K562 (cell line): Measurements from ENCODE around the gene TCF4. TPM values are rescaled to one million over a fixed set of nuclear protein-coding genes. Genes with fewer than 3 reads are reported as not detected.

ENCODE experiments used
- ATAC-seq: fragments of 200-7000 bp; cut with Tn5 transposase; 3 replicates; pipeline ENCODE4 v1.9.1; 2020; ENCODE audit warnings: moderate library complexity
- BruUV-seq: library from RNA; stranded (reverse); fragments of 400-500 nt; replicated peaks from 2 replicates; lab custom pipeline; 2021; lab: Mats Ljungman, UMichigan
- CTCF ChIA-PET: fragments of 300-600 bp; formaldehyde crosslinking; extraction: SDS; loops from one replicate; lab custom pipeline; 2021; ENCODE audit warnings: low intra/inter-chr PET ratio; lab: Yijun Ruan, JAX
- POLR2A ChIA-PET: fragments of 300-600, 350-650 bp; sonication (Branson Sonifier 250); formaldehyde crosslinking; extraction: SDS; loops from one replicate; lab custom pipeline; 2021; ENCODE audit warnings: antibody characterized with exemption, inconsistent platforms; lab: Yijun Ruan, JAX
- DNase-seq, 4 experiments: peaks; one replicate each; pipeline versions ENCODE4 v3.0.0 to v3.0.0-alpha.2; 2011 to 2018; ENCODE audit warnings: low spot score in 3 of 4, mixed read lengths in 3 of 4; ENCODE audit errors: extremely low read depth in 1 of 4
- FAIRE-seq: peaks from 2 replicates; lab custom pipeline; 2011; peaks lifted over from hg19 to GRCh38; lab: Jason Lieb, UNC
- H2AFZ ChIP-seq: 2 replicates; pipeline ENCODE4 v1.6.0; 2011; ENCODE audit warnings: low read depth, low read length, control low read depth, inconsistent platforms
- H3K27ac ChIP-seq: fragments of 200-600 bp; 3 replicates; pipeline ENCODE4 v1.8.0; 2011; ENCODE audit warnings: low read depth, mild to moderate bottlenecking, control low read depth, inconsistent platforms, low read length, moderate library complexity, mixed read lengths; ENCODE audit errors: extremely low read depth
- H3K27me3 ChIP-seq, 2 experiments: fragments of 300-600 bp in 1 of 2; 2 replicates in 1 of 2; 3 replicates in 1 of 2; pipeline versions ENCODE4 v1.6.0 to v1.8.0; 2011; ENCODE audit warnings: inconsistent platforms in 2 of 2, low read length in 2 of 2, mild to moderate bottlenecking in 1 of 2, mixed read lengths in 1 of 2, moderate library complexity in 1 of 2; ENCODE audit not compliant: control insufficient read depth in 2 of 2, insufficient read depth in 2 of 2
- H3K36me3 ChIP-seq: fragments of 300-600 bp; 3 replicates; pipeline ENCODE4 v1.8.0; 2011; ENCODE audit warnings: mild to moderate bottlenecking, low read length, inconsistent platforms; ENCODE audit not compliant: control insufficient read depth, insufficient read depth
- H3K4me1 ChIP-seq, 2 experiments: fragments of 200-600 bp in 1 of 2; replicated peaks in 1 of 2; 2 replicates in 1 of 2; 3 replicates in 1 of 2; pipeline versions ENCODE4 v1.5.1 to v1.8.0; 2011; ENCODE audit warnings: inconsistent platforms in 2 of 2, low read length in 2 of 2, mild to moderate bottlenecking in 1 of 2, mixed read lengths in 1 of 2, moderate library complexity in 1 of 2; ENCODE audit not compliant: control insufficient read depth in 2 of 2, insufficient read depth in 2 of 2
- H3K4me2 ChIP-seq: 2 replicates; pipeline ENCODE4 v1.6.1; 2011; ENCODE audit warnings: low read length, control low read depth, inconsistent platforms, mixed read lengths; ENCODE audit not compliant: insufficient read depth
- H3K4me3 ChIP-seq: fragments of 200-600 bp; sonication (generic), shearing (Covaris generic); 2 replicates; pipeline ENCODE4 v1.5.1; 2016; ENCODE audit warnings: control low read depth, inconsistent platforms
- H3K79me2 ChIP-seq: fragments of 200-600 bp; 3 replicates; pipeline ENCODE4 v1.8.0; 2011; ENCODE audit warnings: low read length, inconsistent platforms; ENCODE audit not compliant: control insufficient read depth, insufficient read depth
- H3K9ac ChIP-seq, 2 experiments: 2 replicates each; pipeline versions ENCODE4 v1.6.0 to v1.6.1; 2011; ENCODE audit warnings: low read depth in 2 of 2, low read length in 2 of 2, control low read depth in 1 of 2, inconsistent platforms in 1 of 2, mild to moderate bottlenecking in 1 of 2, mixed read lengths in 1 of 2; ENCODE audit not compliant: insufficient read depth in 1 of 2
- H3K9me1 ChIP-seq: one replicate; pipeline ENCODE4 v1.6.0; 2011; ENCODE audit warnings: inconsistent platforms, mild to moderate bottlenecking, low read length, moderate library complexity; ENCODE audit not compliant: control insufficient read depth, insufficient read depth
- H3K9me3 ChIP-seq: replicated peaks from 2 replicates; pipeline ENCODE4 v1.5.1; 2011; ENCODE audit warnings: low read depth, low read length, inconsistent platforms; ENCODE audit not compliant: control insufficient read depth, insufficient read depth
- H4K20me1 ChIP-seq: replicated peaks from 2 replicates; pipeline ENCODE4 v1.6.1; 2011; ENCODE audit warnings: low read length, inconsistent platforms, mixed read lengths; ENCODE audit not compliant: control insufficient read depth, insufficient read depth
- CHD1 ChIP-seq: fragments of 200-600 bp; sonication (generic); IDR thresholded peaks from one replicate; pipeline ENCODE4 v1.6.1; 2012; ENCODE audit warnings: mild to moderate bottlenecking, moderate library complexity, low read length, inconsistent platforms
- CTCF ChIP-seq, 3 experiments: IDR thresholded peaks in 2 of 3; conservative IDR thresholded peaks in 1 of 3; 2 replicates each; pipeline ENCODE4 v1.5.1; 2011 to 2012; ENCODE audit warnings: low read length in 3 of 3, mild to moderate bottlenecking in 3 of 3, control low read depth in 2 of 3, improper control_type of control experiment in 1 of 3, inconsistent platforms in 1 of 3, low read depth in 1 of 3, mixed read lengths in 1 of 3, moderate library complexity in 1 of 3; ENCODE audit not compliant: insufficient read depth in 2 of 3
- E2F5 ChIP-seq: sonication (generic); formaldehyde crosslinking; IDR thresholded peaks from 2 replicates; pipeline ENCODE4 v1.8.0; 2022; ENCODE audit warnings: mild to moderate bottlenecking, missing genetic modification reagents
- SETDB1 ChIP-seq: IDR thresholded peaks from one replicate; pipeline ENCODE4 v1.6.1; 2012; ENCODE audit warnings: low read length, control low read depth, inconsistent platforms
- SRSF1 ChIP-seq: fragments of 200-400 bp; formaldehyde crosslinking; IDR thresholded peaks from 2 replicates; pipeline ENCODE4 v1.6.1; 2017; ENCODE audit warnings: mild to moderate bottlenecking, low read depth, low read length, moderate library complexity
- ZNF830 ChIP-seq: fragments of 250-450 bp; sonication (Bioruptor Pico); IDR thresholded peaks from 2 replicates; pipeline ENCODE4 v1.5.0; 2021; ENCODE audit warnings: mild to moderate bottlenecking
- WGBS: fragments of 100-300 bp; shearing (Covaris generic); methylation state at CpG from one replicate; pipeline ENCODE4 v1.1.6; 2016; ENCODE audit warnings: low coverage, mixed read lengths; ENCODE audit not compliant: insufficient coverage; ENCODE audit errors: missing lambda C conversion rate; 5-methylcytosine and 5-hydroxymethylcytosine counted together
- in situ Hi-C: fragments of 300-500 bp; cut with MboI; formaldehyde crosslinking; loops from 4 replicates; pipeline ENCODE4 v1.15.0; 2018; ENCODE audit warnings: inconsistent platforms, mixed read lengths
- intact Hi-C: fragments of 100-400 bp; cut with micrococcal nuclease; formaldehyde crosslinking; loops from 2 replicates; pipeline ENCODE4 v1.14.2; 2022
- polyA plus RNA-seq, 8 experiments: library from polyadenylated mRNA; depleted of rRNA in 4 of 8; stranded (reverse) in 5 of 8; unstranded in 3 of 8; fragments of >200 nt; fragmentation: Nextera tagmentation in 2 of 8; fragmentation: Illumina TruSeq in 1 of 8; extraction: Ambion mirVana in 2 of 8; extraction: Trizol in 1 of 8; gene quantifications; 2 replicates each; pipeline versions ENCODE4 v1.2.1 to v1.2.3, GENCODE V29; 2011 to 2014; ENCODE audit warnings: inconsistent platforms in 1 of 8, missing spikeins in 1 of 8
- total RNA-seq, 7 experiments: library from RNA; depleted of rRNA in 6 of 7; stranded (reverse); fragments of >200 nt in 6 of 7; fragmentation: Illumina TruSeq in 2 of 7; extraction: Trizol in 2 of 7; gene quantifications; 2 replicates each; pipeline versions ENCODE4 v1.2.1 to v1.2.3, GENCODE V29; 2011 to 2021; ENCODE audit warnings: low replicate concordance in 1 of 7
- TF ChIP-seq, protein P1 (sequence below): fragments of 250-450 bp; sonication (Bioruptor Pico); IDR thresholded peaks from 2 replicates; pipeline ENCODE4 v1.4.0; 2020
- TF ChIP-seq, protein P2 (sequence below): fragments of 250-450 bp; sonication (Bioruptor Pico); IDR thresholded peaks from 2 replicates; pipeline ENCODE4 v1.4.0; 2020; ENCODE audit warnings: mild to moderate bottlenecking
- TF ChIP-seq, protein P3 (sequence below), 2 experiments: fragments of 200-800 bp in 1 of 2; sonication (Bioruptor generic) in 1 of 2; sonication (generic) in 1 of 2; formaldehyde crosslinking in 1 of 2; IDR thresholded peaks in 1 of 2; conservative IDR thresholded peaks in 1 of 2; 2 replicates each; pipeline versions ENCODE4 v1.5.0 to v1.6.1; 2016 to 2020; ENCODE audit warnings: missing compliant biosample characterization in 1 of 2, missing genetic modification characterization in 1 of 2, missing genetic modification reagents in 1 of 2
- TF ChIP-seq, protein P4 (sequence below): fragments of 450-650 bp; IDR thresholded peaks from 2 replicates; pipeline ENCODE4 v1.6.1; 2017; ENCODE audit warnings: mild to moderate bottlenecking, moderate library complexity

The TCF4 gene
- total and polyA plus RNA-seq, 9 of the 15 experiments (the other 6 are each of a cell fraction or from before 2014, with no cell fraction given) = 4.8 to 24.7 (median 15.2) TPM

- Histone ChIP-seq H3K4me2 (no peak overlapping the region), H2AFZ (no peak overlapping the region), H3K27me3 (peaks cover 0 to 8% of the 10 kb centered on the region in 2 experiments; a peak in 3 of 5 replicates), H3K9ac (no peak overlapping the region)
- DNase-seq (no peak), ATAC-seq (no peak)
- no TSS peak for BruUV-seq
- CTCF ChIA-PET = no interaction called here
- TF ChIP-seq CTCF (IDR thresholded peaks at IDR 0.05 in 2 of 3, conservative IDR thresholded peaks at IDR 0.05 in 1 of 3; ENCODE audit: insufficient read depth in 2 of 3, low read depth in 1 of 3, low read length in 3 of 3) (no peak), E2F5 (no peak), ZNF830 (CRISPR knock-in tag) (no peak), SRSF1 (no peak), CHD1 (no peak), SETDB1 (no peak)
- TF ChIP-seq, protein P1, sequence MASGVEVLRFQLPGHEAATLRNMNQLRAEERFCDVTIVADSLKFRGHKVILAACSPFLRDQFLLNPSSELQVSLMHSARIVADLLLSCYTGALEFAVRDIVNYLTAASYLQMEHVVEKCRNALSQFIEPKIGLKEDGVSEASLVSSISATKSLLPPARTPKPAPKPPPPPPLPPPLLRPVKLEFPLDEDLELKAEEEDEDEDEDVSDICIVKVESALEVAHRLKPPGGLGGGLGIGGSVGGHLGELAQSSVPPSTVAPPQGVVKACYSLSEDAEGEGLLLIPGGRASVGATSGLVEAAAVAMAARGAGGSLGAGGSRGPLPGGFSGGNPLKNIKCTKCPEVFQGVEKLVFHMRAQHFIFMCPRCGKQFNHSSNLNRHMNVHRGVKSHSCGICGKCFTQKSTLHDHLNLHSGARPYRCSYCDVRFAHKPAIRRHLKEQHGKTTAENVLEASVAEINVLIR (CRISPR knock-in tag) = no peak
- TF ChIP-seq, protein P2, sequence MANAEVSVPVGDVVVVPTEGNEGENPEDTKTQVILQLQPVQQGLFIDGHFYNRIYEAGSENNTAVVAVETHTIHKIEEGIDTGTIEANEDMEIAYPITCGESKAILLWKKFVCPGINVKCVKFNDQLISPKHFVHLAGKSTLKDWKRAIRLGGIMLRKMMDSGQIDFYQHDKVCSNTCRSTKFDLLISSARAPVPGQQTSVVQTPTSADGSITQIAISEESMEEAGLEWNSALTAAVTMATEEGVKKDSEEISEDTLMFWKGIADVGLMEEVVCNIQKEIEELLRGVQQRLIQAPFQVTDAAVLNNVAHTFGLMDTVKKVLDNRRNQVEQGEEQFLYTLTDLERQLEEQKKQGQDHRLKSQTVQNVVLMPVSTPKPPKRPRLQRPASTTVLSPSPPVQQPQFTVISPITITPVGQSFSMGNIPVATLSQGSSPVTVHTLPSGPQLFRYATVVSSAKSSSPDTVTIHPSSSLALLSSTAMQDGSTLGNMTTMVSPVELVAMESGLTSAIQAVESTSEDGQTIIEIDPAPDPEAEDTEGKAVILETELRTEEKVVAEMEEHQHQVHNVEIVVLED (CRISPR knock-in tag) = no peak
- TF ChIP-seq, protein P3, sequence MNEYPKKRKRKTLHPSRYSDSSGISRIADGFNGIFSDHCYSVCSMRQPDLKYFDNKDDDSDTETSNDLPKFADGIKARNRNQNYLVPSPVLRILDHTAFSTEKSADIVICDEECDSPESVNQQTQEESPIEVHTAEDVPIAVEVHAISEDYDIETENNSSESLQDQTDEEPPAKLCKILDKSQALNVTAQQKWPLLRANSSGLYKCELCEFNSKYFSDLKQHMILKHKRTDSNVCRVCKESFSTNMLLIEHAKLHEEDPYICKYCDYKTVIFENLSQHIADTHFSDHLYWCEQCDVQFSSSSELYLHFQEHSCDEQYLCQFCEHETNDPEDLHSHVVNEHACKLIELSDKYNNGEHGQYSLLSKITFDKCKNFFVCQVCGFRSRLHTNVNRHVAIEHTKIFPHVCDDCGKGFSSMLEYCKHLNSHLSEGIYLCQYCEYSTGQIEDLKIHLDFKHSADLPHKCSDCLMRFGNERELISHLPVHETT (CRISPR knock-in tag; conservative IDR thresholded peaks at IDR 0.05 in 1 of 2, IDR thresholded peaks at IDR 0.05 in 1 of 2) = no peak
- TF ChIP-seq, protein P4, sequence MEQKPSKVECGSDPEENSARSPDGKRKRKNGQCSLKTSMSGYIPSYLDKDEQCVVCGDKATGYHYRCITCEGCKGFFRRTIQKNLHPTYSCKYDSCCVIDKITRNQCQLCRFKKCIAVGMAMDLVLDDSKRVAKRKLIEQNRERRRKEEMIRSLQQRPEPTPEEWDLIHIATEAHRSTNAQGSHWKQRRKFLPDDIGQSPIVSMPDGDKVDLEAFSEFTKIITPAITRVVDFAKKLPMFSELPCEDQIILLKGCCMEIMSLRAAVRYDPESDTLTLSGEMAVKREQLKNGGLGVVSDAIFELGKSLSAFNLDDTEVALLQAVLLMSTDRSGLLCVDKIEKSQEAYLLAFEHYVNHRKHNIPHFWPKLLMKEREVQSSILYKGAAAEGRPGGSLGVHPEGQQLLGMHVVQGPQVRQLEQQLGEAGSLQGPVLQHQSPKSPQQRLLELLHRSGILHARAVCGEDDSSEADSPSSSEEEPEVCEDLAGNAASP = no peak
- TF ChIP-seq, all 486 proteins: peak for 0
- 11% methylated on average over 3 of the region's 5 CpGs for WGBS
- POLR2A ChIA-PET = no interaction called here
- no peak for FAIRE-seq
- Histone ChIP-seq H3K9me1 (no peaks in the 10 kb centered on the region), H3K27ac (no peak overlapping the region), H3K9me3 (no peaks in the 10 kb centered on the region), H3K36me3 (no peaks in the 10 kb centered on the region), H4K20me1 (no peaks in the 10 kb centered on the region), H3K4me1 (no peaks in the 10 kb centered on the region), H3K4me3 (no peak overlapping the region), H3K79me2 (no peaks in the 10 kb centered on the region)
- intact Hi-C loops = no loop called here
- in situ Hi-C loops = no loop called here
Observed at GRCh38 chr18:55214969-55215368, 373.0 kb downstream of the TCF4 start.
